Neuron (in vitro differentiated cells): ENCODE measurements around the gene CACNA1H.

ENCODE experiments used
- H2AFZ ChIP-seq: one replicate; pipeline ENCODE4 v1.6.1; 2013; ENCODE audit warnings: low read depth, mild to moderate bottlenecking, inconsistent platforms, low read length, moderate library complexity
- H3K27me3 ChIP-seq: one replicate; pipeline ENCODE4 v1.6.1; 2013; ENCODE audit warnings: low read length; ENCODE audit not compliant: insufficient read depth
- H3K36me3 ChIP-seq: one replicate; pipeline ENCODE4 v1.6.1; 2013; ENCODE audit warnings: low read length; ENCODE audit not compliant: insufficient read depth
- H3K4me1 ChIP-seq: one replicate; pipeline ENCODE4 v1.6.1; 2013; ENCODE audit warnings: low read length; ENCODE audit not compliant: insufficient read depth
- H3K4me3 ChIP-seq: 2 replicates; pipeline ENCODE4 v1.5.1; 2013; ENCODE audit warnings: mild to moderate bottlenecking, low read length, moderate library complexity
- H3K9me3 ChIP-seq: one replicate; pipeline ENCODE4 v1.6.1; 2013; ENCODE audit warnings: low read length

The CACNA1H gene

GRCh38 chr16:1170076-1170418 is 17.1 kb downstream of the CACNA1H start:
- peaks cover 7% of the 10 kb centered on the region for H3K9me3 ChIP-seq
- no peak overlapping the region for H3K4me3 ChIP-seq
- H2AFZ ChIP-seq: no peak overlapping the region
- H3K27me3 ChIP-seq: no peaks in the 10 kb centered on the region
- peaks cover 20% of the 10 kb centered on the region for H3K4me1 ChIP-seq
- H3K36me3 ChIP-seq: no peaks in the 10 kb centered on the region

DNA sequence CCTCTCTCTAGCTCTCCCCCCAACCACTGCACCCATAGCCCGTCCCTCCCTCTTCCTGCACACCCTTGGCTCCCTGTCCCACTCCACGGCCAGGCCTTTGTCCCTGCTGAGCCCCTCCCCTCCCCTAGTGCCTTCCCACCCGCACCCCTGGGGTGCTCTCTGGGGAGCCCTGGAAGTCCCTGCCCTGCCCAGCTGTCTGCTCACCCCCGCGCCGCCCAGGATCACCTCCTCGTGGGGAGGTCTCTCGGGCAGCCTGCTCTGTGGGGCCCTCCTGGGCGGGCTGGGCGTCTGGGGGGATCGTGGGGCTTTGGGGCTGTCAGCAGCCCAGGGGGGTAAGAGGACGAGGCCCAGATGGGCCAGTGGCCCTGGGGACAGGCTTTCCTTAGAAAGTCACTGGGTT is 18.1 kb downstream of the CACNA1H start:
- Histone ChIP-seq H3K4me1 (peaks cover 20% of the 10 kb centered on the region), H2AFZ (no peak overlapping the region), H3K36me3 (no peaks in the 10 kb centered on the region), H3K9me3 (peaks cover 7% of the 10 kb centered on the region), H3K27me3 (no peaks in the 10 kb centered on the region), H3K4me3 (no peak overlapping the region)

DNA sequence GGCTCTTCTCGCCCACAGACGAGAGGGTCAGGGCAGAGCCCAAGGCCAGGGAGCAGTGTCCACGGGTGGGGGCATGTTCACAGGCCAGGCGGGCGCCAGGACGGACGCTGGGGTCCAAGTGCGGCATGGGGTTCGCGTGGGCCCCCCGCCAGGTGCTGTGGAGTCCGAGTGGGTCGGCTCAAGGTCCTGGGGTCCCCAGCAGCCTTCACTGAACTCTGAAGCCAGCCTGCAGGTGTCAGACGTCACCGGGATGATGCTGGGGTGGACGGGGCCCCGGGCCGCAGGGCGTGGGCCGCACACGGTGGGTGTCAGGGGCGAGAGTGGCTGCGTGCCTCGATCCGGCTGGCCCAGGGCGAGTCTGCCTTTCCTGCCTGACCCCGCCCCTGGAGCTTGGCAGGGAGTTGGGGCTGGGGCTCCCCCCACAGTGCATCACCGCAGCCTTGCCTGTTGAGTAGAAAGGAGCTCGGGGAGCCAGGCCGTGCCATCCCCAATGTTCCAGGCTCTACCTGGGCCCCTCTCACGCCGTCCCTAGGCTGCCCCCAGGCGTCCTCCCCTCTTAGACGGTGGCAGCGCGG is 19.0 kb downstream of the CACNA1H start:
- no peak overlapping the region for H3K4me3 ChIP-seq
- peaks cover 20% of the 10 kb centered on the region for H3K4me1 ChIP-seq
- H3K27me3 ChIP-seq: no peaks in the 10 kb centered on the region
- H3K36me3 ChIP-seq: no peaks in the 10 kb centered on the region
- H2AFZ ChIP-seq: no peak overlapping the region
- H3K9me3 ChIP-seq: peaks cover under 1% of the 10 kb centered on the region

GRCh38 chr16:1172651-1173050 is 19.7 kb downstream of the CACNA1H start:
- no peaks in the 10 kb centered on the region for H3K27me3 ChIP-seq
- no peaks in the 10 kb centered on the region for H3K36me3 ChIP-seq
- H3K9me3 ChIP-seq: no peaks in the 10 kb centered on the region
- peaks cover 15% of the 10 kb centered on the region for H3K4me1 ChIP-seq
- H2AFZ ChIP-seq: no peak overlapping the region
- no peak overlapping the region for H3K4me3 ChIP-seq

GRCh38 chr16:1173788-1174451 is 21.0 kb downstream of the CACNA1H start:
- Histone ChIP-seq H3K4me3 (no peak overlapping the region), H3K9me3 (no peaks in the 10 kb centered on the region), H3K27me3 (no peaks in the 10 kb centered on the region), H3K4me1 (peaks cover 12% of the 10 kb centered on the region), H3K36me3 (no peaks in the 10 kb centered on the region), H2AFZ (no peak overlapping the region)

DNA sequence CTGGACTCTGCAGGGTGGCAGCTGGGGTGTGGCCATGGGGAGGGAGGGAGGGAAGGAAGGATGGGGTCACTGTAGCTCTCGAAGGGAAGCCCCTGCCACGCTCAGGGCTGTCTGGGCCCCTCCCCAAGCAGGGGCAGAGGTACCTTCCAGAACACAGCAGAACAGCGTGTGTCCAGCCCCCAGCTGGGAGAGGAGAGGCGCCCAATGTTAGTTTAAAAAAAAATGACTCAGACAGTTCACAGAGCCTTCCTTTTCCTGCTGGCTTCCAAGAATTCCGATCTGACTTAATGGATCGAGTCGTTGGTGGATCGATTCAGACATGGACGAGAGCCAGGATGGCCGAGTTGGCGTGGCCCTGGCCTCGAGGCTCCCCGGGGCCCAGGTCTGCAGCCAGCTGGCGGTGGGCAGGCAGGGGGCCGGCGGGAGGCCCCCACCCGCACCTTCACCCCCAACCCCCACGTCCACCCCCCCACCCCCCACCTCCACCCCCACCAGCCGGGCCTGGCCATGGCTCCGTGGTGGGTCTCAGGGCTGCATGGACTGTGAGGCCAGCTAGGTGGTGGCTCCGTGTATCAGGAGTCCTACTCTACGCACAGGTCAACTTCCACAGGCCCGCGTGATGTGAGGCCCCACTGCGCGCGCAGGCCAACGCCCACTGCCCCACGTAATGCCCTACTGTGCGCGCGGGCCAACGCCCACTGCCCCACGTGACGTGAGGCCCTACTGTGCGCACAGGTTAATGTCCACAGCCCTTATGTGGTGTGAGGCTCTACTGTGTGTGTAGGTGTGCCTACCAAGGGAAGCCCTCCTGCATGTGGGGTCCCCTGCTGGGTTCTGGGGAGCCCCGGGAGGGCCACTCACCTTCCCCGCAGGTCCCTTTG is 21.8 kb downstream of the CACNA1H start:
- H3K27me3 ChIP-seq: no peaks in the 10 kb centered on the region
- no peak overlapping the region for H3K4me3 ChIP-seq
- H2AFZ ChIP-seq: no peak overlapping the region
- H3K4me1 ChIP-seq: peaks cover 8% of the 10 kb centered on the region
- H3K36me3 ChIP-seq: no peaks in the 10 kb centered on the region
- H3K9me3 ChIP-seq: no peaks in the 10 kb centered on the region

DNA sequence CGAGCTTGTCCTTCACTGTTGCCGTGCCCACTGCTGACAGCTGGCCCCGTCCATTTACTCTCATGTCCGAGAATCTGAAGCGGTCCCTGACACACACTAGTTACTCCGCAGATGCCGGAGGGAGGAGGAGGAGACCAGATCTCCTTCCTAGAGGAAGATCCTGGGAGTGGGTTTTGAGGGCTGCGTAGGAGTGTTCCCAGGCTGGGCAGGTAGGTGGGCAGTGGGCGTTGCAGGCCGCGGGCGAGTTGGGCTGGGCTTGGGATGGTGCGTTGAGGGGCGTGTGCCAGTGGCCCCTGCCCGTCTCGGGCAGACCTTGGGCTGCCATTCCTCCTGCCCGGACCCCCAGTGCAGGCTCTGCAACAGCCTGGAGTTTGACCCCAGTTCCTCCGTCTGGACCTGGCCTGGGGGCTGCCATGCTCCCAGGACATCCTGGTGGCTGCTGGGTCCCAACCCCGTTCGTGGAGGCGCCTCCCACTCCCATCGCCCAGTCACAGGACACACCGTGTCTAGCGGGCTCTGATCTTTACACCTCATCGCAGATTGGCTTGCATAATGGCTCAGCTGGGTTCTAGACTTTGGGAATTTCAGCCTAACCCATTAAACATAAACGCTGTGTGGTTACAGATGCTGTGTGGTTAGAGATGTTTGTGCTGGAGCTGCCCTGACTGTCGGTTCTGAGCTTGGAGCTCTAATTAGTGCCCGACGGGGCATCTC is 22.8 kb downstream of the CACNA1H start:
- no peaks in the 10 kb centered on the region for H3K27me3 ChIP-seq
- H3K4me1 ChIP-seq: peaks cover 1% of the 10 kb centered on the region
- no peak overlapping the region for H3K4me3 ChIP-seq
- H3K9me3 ChIP-seq: no peaks in the 10 kb centered on the region
- H2AFZ ChIP-seq: no peak overlapping the region
- H3K36me3 ChIP-seq: no peaks in the 10 kb centered on the region

DNA sequence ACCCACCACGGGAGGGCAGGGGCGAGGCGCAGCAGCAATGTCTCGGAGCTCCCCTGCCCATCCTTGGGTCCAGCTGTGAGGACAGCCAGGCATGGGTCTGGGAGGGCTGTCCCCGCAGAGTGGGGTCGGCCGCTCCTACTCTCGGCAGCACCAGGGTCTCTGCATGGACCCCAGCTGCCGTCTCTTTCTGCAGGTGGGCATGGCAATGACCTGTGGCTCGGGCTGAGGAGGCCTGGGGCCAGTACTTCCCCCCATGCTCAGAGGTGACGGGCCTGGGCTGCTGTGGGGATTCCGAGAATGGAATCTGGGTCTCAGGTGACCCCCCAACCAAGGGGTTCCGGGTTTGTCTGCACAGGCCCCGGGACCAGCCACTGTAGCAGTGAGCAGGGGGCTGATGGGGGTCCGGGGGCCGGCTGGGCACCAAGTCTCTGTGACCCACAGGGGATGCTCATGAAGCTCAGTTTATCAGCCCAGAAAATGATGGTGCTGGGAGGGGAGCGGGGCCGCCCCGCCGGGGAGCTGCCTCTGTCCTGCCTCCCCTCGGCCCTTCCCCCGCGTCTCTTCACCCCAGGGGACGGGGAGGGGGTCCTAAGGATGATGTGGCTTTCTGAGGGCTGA is 23.5 kb downstream of the CACNA1H start:
- Histone ChIP-seq H3K4me1 (peaks cover 3% of the 10 kb centered on the region), H3K4me3 (no peak overlapping the region), H3K9me3 (no peaks in the 10 kb centered on the region), H2AFZ (no peak overlapping the region), H3K36me3 (no peaks in the 10 kb centered on the region), H3K27me3 (no peaks in the 10 kb centered on the region)

DNA sequence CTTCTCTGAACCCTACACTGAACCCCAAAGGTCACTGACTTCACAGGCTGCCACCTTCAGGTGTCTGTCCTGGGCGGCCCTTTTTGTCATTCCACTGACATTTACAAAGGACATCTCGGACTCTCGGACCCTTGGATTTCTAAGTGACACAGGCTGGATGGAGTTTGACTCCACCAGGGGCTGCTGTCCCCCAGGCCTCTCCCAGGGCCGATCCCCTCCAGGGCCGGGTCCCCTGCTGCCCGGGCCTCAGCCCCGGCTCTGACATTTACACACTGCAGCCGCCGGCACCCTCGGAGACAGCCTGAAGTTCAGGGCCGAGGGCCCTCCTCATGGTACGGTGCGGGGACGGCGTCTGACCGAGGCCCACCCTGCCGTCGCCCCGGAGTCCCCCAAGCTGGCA is 24.1 kb downstream of the CACNA1H start:
- Histone ChIP-seq H2AFZ (no peak overlapping the region), H3K36me3 (no peaks in the 10 kb centered on the region), H3K4me3 (no peak overlapping the region), H3K27me3 (no peaks in the 10 kb centered on the region), H3K9me3 (no peaks in the 10 kb centered on the region), H3K4me1 (peaks cover 7% of the 10 kb centered on the region)

GRCh38 chr16:1177750-1178149 is 24.8 kb downstream of the CACNA1H start:
- Histone ChIP-seq H3K4me3 (no peak overlapping the region), H3K36me3 (no peaks in the 10 kb centered on the region), H3K27me3 (no peaks in the 10 kb centered on the region), H3K9me3 (no peaks in the 10 kb centered on the region), H2AFZ (no peak overlapping the region), H3K4me1 (peaks cover 13% of the 10 kb centered on the region)

DNA sequence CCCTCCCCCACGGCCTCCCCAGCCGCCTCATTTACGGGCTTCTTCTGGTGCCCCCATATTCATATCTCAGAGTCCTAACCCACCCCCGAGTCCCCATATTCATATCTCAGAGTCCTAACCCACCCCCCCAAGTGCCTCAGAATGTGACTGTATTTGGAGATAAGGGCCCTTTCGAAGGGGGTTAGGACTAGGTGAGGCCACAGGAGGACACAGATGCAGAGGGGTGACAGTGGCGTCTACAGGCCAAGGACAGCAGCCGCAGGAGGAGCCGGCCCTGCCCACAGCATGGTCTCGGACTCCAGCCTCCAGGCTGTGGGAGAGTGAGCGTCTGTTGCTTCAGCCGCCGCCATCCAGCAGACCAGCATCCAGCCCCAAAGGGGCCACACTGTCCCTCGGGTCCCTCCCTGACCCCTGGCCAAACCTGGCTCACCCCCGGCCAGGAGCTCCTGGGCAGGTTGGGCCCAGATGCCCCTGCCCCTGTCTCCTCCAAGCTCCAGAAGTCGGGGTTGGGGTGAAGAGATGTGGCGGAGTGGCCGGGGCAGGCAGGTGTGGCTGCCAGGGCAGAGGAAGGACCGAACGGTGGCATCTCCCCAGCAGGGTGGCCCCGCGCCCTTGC is 25.5 kb downstream of the CACNA1H start:
- H3K9me3 ChIP-seq: no peaks in the 10 kb centered on the region
- H3K4me1 ChIP-seq: peaks cover 15% of the 10 kb centered on the region
- H3K4me3 ChIP-seq: no peak overlapping the region
- H3K27me3 ChIP-seq: no peaks in the 10 kb centered on the region
- H3K36me3 ChIP-seq: no peaks in the 10 kb centered on the region
- H2AFZ ChIP-seq: no peak overlapping the region

DNA sequence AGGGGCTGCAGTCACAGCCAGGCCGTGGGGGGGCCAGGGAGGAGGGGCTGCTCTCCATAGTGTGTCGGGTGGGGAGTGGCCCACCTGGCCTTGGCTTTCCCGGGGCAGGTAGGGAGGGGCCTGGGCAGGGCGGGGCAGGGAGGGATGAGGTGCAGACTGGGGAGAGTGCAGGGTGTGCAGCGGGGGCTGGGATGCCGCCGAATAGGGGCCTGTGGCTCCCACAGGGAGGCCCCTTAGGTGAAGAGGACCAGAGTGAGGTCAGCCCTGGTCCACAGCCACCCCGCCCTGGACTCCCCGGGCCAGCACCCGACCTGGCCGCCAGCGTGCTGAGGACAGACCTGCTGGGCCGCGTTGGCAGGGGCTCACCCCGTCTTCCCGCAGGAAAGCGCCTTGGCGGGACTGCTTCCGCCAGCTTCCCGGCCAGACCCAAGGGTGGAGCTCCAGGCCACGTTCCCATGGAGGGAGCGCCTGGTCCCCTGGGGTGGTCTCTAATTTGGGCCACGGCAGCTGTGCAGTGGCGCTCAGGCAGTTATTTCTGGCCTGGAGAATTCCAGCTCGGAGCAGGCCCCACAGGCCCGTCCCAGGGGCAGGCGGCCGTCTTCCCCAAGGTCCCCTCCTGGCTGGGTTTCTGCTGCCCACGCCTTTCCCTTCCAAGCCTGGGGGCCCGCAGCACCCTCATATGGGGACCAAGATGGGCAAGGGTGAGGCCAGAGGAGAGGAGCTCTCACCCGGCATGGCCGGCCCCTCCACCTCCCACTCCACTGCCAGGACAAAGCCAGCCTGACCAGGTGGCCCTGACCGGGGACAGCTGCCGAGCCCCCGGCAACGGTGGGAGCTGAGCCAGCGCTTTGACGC is 27.9 kb downstream of the CACNA1H start:
- Histone ChIP-seq H3K36me3 (no peaks in the 10 kb centered on the region), H3K27me3 (no peaks in the 10 kb centered on the region), H3K4me3 (no peak overlapping the region), H2AFZ (no peak overlapping the region), H3K4me1 (peaks cover 21% of the 10 kb centered on the region), H3K9me3 (peaks cover 2% of the 10 kb centered on the region)
